Measurements from ENCODE around the gene PLIN5.

PLIN5 gene

DNA sequence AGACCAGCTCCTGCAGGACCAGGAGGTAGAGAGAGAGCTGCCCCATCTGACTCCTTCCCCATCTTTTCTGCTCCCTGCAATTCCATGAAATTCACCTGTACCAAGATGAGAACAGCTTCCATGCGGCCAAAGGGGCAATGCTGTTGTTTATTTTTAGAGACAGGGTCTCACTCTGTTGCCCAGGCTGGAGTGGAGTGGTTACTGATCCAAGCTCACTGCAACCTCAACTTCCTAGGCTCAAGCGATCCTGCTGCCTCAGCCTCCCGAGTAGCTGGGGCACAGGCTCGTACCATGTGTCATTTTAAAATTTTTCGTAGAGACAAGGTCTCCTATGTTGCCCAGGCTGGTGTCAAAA, 13.2 kb downstream of the PLIN5 start:
- DNase-seq (ENCODE audit: low read depth in 2 of 2), result no peak

DNA sequence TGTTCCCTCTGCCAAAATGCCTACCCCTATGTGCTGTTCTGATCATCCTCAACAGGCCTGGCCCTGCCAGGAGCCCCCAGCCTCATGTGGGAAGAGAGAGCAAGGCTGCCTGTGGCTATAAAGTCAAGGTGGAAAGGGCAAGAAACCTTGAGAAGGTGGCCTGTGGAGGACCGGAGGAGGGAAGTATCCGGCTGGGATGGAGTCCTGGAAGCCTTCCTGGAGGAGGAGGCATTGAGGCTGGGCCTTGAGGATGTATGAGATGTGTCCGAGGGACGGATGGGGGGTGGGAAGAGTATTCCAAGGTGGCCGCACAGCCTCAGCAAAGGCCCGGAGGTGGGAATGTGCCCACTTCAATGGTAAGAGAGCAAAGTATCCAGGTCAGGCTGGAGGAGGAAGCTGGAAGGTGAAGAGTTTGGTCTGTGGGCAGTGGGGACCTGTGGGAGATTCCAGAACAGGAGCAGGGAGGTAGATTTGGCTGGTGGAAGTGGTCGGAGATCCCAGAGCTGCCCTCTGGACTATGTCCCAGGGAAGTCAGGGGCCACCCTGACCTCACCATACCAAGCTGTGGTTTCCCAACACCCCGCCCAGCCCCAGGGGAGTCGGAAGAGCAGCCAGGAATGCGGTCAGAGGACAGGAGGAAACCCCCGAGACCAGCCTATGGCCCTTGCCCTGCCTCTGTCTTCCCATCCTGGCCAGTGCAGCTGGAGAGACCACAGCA, 13.7 kb downstream of the PLIN5 start:
- no peak for DNase-seq (ENCODE audit: low read depth in 2 of 2)

DNA sequence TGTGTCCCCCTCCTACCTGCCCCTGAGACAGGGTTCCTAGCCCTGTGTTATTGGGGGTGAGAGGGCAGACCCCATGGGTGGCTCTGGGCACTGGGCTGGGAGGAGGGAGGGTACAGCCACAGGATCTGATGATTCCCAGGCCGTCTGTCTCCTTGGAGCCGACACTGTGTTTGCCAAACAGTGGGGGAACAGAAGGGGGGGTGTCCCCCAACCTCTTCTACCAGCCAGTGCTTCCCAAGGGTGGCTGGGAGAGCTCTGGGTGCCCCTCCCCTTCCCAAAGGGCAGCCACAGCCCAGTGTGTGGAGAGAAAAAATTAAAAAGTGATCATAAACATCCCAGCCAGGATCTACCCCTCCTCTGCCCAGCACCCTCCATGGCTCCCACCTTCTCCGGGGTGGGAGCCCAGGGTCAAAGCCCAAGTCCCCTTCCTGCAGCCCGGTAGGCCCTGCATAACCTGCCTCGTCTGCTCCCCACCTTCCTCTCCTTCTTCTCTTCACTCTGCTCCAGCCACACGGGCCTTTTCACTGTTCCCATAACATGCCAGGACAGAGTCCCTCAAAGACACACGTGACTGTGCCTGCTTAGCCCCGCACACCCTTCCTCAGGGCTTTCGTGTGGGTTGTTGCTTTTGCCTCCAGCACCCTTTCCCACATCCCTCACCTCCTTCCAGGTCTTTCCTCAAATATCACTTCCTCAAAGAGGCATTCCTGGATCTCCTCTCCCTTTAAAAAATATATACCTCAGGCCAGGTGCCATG, 15.3 kb downstream of the PLIN5 start:
- no peak for DNase-seq (ENCODE audit: low read depth in 2 of 2)

DNA sequence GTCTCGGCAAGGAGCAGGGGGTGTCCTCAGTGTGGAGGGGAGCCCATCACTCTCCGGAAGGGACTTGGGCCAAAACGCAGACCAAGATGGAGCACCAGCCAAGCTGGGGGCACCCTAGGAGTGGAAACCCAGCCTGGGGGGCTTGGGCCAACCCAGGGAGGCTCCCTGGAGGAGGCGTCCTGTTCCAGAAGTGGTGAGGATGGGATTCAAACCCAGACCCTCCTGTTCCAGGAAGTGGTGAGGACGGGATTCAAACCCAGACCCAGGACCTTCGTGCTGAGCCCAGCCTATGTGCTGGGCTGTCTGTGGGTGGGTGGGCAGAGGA, 15.9 kb downstream of the PLIN5 start:
- no peak for DNase-seq (ENCODE audit: low read depth in 2 of 2)

DNA sequence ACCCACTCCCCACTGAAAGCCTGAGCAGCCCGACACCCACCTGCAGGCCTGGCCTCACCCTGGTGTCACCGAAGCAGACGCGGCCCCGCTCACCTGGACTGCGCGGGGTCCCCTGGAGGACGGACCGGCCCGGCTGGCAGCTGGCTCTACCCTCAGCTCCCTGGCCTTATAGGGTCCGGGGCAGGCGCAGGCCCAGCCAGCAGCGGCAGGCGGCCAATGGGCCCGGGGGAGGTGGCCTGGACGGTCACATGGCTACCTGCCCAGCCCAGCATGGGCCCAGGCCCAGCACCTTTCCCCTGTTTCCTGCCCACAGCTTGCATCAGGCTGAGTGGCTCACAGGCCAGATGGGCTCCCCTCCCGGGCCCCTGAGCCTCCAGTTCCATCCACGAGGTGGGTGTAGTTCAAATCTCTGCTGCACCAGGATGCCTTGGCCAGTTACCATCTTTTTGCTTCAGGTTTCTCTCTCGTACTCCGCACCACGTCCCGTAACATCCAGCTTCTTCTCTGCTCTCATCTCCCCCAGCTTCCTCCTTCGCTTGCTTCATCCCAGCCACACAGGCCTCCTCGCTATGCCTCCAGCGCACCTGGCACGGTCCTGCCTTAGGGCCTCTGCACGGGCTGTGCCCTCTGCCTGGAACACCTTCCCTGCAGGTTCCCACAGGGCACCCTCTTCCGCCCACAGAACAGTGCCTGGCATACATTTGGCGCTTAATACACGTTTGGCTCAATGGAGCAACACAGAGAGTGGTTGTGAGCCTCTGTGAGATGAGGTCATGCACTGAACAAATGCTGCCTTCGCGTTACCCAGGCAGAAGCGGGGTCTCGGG, 16.5 kb downstream of the PLIN5 start, which contains the start of gene PLIN4:
Gene PLIN4 (minus strand): TSS at position 142 of the 827 bp plus-strand sequence. CDS start 214 bp downstream, outside the sequence.
- DNase-seq (ENCODE audit: low read depth in 2 of 2), result no peak

DNA sequence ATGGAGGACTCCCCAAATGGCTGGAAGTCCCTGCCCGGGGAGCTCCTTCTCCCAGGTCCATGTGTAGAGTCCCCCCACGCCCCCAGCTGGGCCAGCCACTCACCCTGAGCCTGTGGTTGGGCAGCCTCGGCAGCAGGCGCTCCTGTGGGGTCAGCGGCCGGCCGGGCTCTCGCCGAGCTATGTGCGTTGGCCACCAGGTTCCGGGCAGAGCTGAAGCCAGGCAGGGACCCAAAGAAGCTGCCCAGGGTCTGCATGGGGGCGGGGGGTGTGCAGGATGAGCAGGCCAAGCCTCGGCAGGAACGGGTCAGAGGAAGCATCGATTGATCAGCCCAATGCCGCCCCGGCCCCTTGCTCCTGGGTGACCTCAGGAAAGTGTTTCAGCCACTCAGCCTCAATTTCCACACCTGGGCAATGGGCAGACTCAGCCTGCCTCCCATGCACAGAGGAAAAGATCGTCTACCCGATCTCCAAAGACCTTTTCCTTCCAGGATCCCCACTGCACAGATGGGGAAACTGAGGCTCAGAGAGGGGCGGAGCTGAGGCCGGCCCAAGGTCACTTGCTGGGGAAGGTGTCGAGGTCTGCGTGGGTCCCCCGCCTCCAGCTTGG, 17.5 kb downstream of the PLIN5 start:
- no peak for DNase-seq (ENCODE audit: low read depth in 2 of 2)

DNA sequence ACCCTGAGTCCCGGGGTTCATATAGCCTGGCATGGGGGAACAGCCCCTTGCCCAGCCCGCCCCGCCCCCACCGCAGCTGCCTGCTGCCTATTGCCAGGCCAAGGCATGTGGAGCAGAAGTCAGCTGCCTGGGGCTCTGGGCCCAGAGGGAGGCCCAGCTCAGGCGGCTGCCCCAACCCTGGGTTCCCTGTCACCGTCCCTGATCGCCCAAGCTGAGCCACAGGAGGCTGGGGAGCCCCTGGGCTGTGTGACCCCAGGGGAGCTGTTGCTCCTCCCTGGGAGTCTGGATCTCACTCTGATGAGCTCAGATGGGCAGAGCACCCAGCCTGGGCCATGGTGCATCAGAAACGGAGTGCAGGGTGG, 18.1 kb downstream of the PLIN5 start:
- no peak for DNase-seq (ENCODE audit: low read depth in 2 of 2)

DNA sequence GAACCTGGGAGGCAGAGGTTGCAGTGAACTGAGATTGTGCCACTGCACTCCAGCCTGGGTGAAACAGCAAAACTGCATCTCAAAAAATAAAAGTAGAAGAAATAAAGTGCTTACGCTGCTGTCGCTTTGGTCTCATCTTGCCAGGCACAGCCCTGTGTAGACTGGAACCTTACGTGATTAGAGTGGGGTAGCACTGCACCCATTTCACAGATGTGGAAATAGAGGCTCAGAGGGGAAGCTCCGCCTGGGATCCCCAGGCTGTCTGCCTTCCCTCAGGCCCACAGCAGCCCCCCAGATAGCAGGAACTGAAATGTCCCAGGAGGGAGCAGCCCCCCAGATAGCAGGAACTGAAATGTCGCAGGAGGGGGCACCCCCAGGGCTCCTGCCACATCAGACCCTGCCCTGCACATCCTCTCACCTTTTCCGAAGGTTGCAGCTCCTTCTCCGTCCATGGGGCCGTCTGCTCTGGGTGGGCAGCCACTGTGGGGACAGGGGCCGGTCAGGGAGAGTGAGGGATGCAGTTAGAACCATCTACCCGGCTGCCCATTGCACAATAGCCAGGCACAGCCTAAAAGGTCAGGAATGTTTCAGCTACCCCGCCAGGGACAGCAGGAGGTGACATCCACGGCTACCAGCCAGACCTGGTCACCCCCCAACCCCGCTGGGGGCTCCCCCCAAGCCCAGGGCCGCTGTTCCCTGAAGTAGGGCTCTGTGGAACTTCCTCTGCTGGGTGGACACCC, 18.7 kb downstream of the PLIN5 start:
- no peak for DNase-seq (ENCODE audit: low read depth in 2 of 2)

DNA sequence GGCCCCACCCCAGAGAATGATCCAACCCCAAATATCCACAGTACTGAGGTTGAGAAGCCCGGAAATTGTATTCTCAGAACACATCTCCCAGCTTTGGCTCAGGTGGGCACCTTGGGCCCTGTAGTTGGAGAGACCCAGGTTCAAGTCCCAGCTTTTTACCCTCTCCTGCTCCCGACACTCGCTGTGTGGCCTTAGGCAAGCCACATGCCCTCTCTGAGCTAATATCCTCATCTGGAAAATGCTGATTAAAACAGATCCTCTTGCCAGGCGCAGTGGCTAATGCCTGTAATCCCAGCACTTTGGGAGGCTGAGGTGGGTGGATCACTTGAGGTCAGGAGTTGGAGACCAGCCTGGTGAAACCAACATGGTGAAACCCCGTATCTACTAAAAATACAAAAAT, 19.3 kb downstream of the PLIN5 start:
- DNase-seq (ENCODE audit: low read depth in 2 of 2), result no peak

DNA sequence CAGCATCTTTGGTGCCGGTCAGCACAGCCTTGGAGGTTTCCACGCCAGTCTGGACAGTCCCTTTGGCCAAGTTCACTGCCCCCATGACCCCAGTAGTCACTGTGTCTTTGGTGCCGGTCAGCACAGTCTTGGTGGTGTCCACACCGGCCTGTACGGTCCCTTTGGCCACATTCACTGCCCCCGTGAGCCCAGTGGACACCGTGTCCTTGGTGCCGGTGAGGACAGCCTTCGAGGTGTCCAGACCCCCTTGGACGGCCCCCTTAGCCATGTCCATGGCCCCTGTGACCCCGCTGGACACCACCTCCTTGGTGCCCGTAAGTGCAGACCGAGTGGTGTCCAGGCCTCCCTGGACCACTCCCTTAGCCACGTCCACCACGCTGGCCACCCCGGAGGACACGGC, 21.8 kb downstream of the PLIN5 start:
- no peak for DNase-seq (ENCODE audit: low read depth in 2 of 2)

DNA sequence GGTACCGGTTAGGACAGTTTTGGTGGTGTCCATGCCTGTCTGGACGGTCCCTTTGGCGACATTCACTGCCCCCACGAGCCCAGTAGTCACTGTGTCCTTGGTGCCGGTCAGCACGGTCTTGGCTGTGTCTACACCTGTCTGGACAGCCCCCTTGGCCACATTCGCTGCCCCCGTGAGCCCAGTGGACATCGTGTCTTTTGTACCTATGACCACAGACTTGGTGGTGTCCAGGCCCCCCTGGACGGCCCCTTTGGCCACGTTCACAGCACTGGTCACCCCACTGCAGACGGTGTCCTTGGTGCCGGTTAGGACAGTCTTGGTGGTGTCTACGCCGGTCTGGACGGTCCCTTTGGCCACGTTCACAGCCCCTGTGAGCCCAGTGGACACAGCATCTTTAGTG, 23.0 kb downstream of the PLIN5 start:
- DNase-seq (ENCODE audit: low read depth in 2 of 2), result no peak

DNA sequence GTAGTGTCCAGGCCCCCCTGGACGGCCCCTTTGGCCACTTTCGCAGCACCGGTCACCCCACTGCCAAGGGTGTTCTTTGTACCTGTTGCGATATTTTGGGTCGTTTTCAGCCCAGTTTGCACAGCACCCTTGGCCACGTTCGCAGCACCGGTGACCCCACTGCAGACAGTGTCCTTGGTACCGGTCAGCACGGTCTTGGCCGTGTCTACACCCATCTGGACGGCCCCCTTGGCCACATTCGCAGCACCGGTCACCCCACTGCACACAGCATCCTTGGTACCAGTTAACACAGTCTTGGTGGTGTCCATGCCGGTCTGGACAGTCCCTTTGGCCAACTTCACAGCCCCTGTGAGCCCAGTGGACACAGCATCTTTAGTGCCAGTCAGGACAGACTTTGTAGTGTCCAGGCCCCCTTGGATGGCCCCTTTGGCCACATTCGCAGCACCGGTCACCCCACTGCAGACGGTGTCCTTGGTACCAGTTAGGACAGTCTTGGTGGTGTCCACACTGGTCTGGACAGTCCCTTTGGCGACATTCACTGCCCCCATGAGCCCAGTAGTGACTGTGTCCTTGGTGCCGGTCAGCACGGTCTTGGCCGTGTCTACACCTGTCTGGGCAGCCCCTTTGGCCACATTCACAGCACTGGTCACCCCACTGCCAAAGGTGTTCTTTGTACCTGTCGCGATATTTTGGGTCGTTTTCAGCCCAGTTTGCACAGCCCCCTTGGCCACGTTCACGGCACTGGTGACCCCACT, 23.5 kb downstream of the PLIN5 start:
- no peak for DNase-seq (ENCODE audit: low read depth in 2 of 2)

DNA sequence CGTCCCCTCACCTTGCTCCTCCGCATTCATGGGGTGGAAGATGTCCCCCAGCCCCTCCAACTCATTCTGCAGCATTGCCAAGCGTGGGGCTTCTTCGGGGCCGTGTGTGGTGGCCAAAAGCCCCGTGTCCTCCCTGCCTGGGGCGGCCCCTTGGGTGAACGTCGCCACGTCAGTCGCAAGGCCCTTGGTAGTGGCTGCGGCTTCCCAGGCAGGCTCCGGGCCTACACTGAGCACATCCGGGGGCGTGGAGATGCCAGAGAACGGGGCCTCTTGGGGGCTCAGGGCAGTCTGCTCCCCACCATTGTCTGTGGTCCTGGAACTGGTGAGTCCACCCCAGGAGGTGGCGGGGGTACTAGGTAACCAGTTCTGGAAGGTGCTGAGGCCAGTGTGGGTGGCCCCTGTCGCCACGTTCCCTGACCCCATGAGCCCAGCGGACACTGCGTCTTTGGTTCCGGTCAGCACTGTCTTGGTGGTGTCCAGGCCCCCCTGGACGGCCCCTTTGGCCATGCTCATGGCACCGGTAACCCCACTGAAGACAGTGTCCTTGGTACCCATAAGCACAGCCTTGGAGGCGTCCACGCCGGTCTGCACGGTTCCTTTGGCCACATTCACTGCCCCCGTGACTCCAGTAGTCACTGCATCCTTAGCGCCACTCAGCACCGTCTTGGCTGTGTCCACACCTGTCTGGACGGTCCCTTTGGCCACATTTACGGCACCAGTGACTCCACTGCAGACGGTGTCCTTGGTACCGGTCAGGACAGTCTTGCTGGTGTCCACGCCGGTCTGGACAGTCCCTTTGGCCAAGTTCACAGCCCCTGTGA, 24.4 kb downstream of the PLIN5 start:
- no peak for DNase-seq (ENCODE audit: low read depth in 2 of 2)

DNA sequence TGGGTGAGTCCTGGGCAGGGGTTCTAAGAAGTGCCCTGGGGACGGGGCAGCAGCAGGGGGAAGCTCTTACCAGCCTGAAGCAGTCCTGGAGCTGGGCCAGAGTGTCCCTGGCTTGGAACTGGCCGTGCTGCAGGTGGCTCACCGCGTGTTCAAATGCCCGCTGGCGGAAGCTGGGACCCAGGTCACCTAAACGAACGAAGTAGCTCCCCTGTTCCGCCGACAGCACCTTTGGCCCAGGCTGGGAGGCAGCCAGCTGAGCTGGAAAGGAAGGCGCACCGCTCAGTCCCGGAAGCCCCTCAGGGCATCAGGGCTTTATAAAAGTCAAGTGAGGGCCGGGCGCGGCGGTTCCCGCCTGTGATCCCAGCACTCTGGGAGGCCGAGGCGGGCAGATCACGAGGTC, 26.3 kb downstream of the PLIN5 start:
- no peak for DNase-seq (ENCODE audit: low read depth in 2 of 2)

DNA sequence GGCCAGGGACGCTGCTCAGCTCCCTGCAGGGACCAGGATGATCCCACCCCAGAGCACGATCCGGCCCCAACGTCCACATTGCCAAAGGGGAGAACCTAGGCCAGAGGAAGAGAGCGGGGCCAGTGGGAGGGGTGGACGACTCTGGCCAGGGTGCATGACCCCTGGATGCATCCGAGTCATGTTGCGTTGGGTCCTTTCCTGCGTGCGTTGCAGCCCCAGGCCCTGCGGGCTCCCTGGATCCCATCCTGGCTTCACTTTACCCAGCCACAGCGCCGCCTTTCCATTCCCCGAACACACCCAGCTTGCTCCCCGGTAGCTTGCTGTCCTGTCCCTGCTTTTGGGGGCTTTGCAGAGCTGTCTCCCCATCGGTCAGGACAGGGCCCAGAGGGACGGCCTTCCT, 27.2 kb downstream of the PLIN5 start:
- no peak for DNase-seq (ENCODE audit: low read depth in 2 of 2)

DNA sequence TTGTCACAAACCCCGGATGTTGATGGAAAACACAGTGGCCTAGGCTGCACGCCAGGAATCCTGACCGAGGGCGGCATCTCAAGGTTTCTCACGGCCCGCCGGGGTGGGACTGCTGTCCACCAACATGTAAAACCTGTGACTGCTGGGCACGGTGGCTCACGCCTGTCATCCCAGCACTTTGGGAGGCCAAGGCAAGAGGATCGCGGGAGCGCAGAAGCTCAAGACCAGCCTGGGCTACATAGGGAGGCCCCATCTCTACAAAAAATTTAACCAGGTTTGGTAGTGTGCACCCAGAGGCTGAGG, 27.9 kb downstream of the PLIN5 start:
- no peak for DNase-seq (ENCODE audit: low read depth in 2 of 2)

DNA sequence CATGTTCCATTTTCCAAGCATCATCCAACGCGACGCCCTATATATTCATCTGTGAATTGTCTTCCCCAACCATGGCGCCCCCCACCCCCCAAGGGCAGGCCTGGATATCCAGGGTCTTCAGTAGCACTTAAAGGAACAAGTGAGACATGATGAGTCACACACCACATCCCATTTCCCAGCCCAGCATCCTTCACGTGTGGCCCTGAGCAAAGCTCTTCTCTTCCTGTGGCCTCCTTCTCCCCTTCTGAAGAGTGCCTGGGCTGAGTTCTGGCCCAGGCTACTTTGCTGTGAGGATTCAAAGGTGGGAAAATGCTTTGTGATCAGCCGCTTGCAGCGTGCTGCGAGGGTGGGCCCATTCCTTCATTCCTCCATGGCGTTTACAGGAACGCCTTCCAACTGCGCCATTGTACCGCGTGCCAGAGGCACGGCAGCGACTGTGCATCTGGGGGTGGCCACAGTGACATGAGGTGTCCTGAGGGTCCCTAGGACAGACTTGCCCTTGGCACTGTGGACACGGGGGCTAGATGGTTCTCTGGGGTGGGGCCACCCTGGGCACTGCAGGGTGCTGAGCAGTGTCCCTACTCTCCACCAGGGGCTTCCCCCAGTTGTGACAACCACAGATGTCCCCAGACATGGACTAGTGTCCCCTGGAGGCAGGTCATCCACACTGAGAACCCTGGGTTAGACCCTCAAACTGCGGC, 28.4 kb downstream of the PLIN5 start:
- no peak for DNase-seq (ENCODE audit: low read depth in 2 of 2)

DNA sequence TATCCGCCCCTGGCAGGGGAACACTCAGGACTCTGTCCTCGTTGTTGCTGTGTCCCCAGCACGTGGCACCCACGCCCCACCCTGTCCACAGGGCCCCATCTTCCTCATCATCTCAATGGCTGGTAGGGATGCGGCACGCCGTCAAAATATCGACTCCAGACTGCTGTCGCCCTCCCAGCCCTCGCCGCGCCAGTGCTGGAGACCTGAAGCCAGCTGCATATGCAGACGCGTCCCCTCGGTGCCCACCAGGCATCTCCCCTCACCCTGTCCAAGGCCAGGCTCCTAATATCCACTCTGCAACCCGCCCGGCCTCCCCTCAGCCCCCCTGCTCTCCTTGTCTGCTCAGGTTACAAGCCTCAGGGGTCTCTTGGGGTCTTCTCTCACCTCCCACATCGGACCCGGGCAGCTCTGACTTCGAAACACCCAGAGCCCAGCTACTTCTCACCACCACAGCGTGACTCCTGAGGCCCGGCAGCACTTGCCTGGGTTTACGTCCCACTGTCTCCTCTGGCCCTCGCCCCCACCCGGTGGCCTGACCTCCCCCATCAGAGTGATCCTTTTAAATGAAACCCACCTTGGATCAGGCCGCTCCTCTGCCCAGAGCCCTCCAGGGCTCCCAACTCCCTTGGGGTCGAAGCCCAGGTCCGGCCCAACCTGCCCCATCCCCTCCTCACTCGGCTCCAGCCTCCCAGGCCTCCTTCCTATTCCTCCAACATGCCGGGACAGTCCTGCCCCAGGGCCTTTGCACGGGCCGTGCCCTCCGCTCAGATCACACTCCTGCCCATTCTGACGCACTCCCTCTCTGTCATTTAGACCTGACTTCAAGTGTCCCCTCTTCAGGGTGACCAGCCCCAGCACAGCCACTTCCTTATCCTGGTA, 29.2 kb downstream of the PLIN5 start:
- DNase-seq (ENCODE audit: low read depth in 2 of 2), result no peak

Data from stimulated activated CD8-positive, alpha-beta memory T cell treated with anti-CD3 and anti-CD28 coated beads, Interleukin-15, amount 100 ng/mL, for 4 hours (primary cell).